NK-92 (cell line): Measurements from ENCODE around the gene RSPH10B2.
"Not testable (repeated sequence)": the region's sequence is repeated elsewhere in the genome, so short reads cannot be mapped to it uniquely, and the experiment has no call there.

Experiments used
- DNase-seq: peaks from one replicate; lab custom pipeline; 2025; ENCODE audit not compliant: unreplicated experiment; lab: John Stamatoyannopoulos, UW

Gene RSPH10B2

DNA sequence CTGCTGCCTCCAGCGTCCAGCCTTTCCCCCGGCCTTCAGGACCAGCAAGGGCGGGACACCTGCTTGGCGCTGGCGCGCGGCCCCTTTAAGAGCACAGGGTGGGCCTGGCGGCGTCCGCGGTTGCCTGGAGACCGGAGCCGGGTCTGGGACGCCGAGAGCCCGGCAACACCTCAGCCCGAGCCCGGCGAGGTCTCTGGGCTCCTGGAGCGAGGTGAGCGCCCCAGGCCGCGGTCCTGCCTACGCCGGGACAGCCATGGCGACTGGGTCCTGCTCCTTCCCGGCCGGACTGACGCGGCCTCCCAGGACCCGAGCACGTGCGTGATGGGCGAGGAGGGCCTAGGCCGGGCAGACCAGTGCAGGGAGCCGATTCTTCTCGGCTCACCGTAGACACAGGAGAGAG, at the start of gene RSPH10B2:
Gene RSPH10B2 (plus strand): TSS at position 140 of the 400 bp plus-strand sequence. CDS start 3,575 bp downstream, outside the sequence.
- not testable (repeated sequence) for DNase-seq

DNA sequence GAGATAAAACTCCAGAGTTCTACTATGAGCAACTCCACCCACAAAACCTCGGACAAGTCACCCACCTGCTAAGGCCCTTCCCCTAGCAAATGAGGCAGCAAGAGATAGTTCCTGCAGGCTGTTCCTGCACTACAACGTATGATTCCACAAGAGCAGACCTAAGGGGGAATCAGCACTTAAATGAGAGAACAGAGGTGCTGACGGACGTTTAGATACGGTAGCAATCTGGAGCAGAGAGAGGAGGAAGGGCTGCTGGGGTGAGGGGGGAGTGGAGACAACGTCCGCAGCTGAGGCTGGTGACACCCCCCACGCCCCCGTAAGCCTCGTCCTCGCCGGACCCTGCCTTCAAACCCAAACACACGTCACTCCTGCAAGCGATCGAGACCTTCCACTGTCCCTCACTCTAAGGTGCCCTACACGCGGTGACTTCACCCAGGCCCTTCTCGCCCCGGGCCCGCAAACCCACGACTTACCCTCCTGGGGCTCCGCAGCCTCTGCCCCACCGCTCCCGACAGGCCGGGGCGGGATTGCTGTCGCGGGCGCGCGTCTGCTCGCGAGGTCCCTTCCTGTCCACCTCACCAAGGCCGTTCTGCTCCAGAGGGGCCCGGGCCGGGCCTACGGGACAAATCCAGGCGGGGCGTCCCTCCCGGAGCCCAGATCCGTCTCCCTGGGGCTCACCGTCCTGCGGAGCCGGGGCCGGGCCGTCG, 47.8 kb upstream of the RSPH10B2 start:
- no peak for DNase-seq

DNA sequence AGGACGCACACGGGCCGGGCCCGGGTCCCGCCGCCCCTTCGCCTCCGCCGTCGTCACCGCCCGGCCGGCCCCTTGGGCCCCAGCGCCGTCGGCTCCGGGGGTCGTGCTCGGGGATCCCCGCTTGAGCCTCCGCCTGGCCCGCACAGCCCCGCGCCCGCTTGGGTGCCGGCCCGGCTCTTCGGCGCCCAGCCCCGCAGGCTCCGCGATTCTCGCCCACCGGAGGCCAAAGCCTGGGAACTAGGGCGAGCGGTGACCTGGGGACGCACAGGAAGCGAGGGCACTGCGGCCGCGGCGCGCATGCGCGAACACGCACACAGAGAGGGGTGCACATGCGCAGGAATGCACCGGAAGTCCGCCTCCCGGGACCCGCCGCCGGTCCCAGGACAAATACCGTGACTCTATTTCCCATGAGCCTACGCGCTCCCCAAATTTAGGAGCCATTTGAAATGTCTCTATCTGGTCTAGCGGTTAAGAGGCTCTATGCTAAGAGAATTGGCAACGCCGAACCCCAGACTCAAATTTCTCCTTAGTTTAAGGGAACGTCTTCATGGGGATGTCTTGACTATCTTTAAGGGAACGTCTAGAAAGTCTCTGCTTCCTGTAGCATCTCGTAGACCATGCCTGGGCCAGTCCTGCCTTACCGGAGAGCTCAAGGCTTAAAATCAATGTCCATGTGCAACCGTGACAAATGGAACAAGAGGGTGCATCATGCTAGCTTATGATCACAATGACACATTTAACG, 47.1 kb upstream of the RSPH10B2 start, which contains the start of gene ZNF12:
Gene ZNF12 (minus strand): TSS at position 282 of the 742 bp plus-strand sequence. CDS start 1,774 bp downstream, outside the sequence.
- peak; percentile 43 for DNase-seq

DNA sequence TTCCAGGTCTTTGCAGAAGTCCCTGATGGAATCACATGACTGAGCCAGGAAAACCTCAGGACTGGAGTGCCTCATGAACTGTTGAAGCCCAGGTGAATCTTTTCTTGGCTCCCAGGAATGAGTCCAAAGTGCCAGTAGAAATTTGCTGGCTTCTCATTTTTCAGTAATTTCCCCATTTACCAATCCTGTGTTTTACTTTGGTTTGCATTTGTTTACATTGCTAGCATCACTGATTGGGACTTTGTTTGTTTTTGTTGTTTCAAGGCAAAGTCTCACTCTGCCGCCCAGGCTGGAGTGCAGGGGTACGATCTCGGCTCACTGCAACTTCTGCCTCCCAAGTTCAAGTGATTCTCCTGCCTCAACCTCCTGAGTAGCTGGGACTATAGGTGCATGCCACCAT, 45.6 kb upstream of the RSPH10B2 start:
- no peak for DNase-seq

DNA sequence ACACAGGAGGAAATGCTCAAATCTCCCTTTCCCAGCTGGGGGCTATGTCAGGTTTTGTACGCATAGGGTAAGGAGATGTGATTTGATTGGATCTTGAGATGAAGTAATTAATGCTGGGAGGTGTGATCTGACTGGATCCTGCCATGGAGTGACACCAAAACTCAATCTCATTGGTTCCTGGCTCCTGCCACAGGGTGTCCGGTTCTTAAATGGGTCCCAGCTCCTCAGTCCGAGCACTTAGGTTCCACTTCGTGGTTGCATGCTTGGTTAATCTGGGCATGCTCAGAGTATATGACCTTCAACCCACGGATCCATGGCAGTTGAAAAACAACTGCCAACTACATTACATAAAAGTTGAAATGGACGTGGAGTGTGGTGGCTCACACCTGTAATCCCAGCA, 44.1 kb upstream of the RSPH10B2 start:
- DNase-seq, result no peak

DNA sequence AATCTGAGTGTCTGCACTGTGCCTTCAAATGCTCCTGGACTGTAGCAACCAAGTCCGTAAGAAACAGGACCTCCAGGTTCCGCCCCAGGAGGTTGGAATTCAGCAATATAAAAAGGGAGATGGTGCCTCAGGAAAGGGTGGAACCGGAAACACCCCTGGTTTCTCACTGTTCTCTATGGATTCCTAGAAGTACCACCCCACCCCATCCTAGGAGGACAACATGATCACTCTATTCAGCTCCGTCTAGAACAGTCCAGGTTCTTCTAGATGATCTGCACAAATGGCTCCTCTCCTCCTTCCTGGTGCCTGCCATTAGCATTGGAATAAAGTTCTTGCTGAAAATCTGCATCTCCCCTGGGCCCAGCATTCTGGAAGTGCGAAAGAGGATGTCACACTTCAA, 39.5 kb upstream of the RSPH10B2 start:
- no peak for DNase-seq

DNA sequence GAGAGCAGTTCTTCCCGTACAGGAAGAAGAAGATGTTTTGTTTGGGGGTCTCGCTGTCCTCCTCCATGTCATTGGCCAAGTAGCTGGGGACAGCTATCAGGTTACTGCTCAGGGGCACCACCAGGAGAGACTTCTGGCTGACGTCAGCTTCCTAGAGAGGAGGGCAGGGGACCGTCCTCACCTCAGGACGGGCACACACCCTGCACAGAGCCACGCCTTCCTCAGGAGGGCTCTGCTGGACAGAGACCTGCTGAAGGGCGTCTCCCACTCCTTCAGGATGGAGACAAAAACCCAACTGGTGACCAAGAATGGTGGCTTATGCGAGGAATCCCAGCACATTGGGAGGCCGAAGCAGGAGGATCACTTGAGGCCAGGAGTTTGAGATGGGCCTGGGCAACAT, 38.0 kb upstream of the RSPH10B2 start:
- DNase-seq, result not testable (repeated sequence)

DNA sequence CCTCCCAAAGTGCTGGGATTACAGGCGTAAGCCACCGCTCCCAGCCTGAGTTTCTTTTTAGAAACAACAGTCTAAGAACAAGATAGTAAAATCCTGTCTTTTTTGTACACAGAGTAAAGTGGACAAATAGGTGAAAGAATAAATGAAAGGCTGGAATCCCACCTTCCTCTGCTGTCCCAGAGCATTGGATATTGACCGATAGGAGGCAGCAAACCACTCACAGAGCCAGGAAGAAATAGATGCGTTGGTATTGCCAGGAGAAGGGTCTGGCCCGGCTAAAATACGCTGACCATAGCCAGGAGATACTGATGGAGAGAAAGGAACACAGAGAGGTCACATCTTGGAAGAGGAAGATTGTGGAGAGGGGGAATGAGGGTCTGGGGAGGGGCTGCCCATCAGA, 35.8 kb upstream of the RSPH10B2 start:
- DNase-seq, result no peak

DNA sequence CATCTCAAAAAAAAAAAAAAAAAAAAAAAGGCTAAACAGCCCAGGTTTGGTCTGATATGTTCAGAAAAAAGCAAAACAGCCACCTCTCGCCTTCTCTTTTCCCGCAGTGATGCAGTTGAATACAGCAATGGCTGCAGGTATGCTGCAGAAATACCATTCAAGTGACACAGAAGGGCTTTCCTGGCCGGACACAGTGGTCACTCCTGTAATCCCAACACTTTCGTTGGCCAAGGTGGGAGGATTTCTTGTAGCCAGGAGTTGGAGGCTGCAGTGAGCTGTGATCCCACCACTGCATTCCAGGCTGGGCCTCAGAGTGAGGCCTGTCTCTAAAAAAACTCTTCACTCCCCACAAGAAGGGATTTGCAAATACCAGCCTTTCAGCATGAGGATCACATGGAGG, 29.6 kb upstream of the RSPH10B2 start:
- not testable (repeated sequence) for DNase-seq

DNA sequence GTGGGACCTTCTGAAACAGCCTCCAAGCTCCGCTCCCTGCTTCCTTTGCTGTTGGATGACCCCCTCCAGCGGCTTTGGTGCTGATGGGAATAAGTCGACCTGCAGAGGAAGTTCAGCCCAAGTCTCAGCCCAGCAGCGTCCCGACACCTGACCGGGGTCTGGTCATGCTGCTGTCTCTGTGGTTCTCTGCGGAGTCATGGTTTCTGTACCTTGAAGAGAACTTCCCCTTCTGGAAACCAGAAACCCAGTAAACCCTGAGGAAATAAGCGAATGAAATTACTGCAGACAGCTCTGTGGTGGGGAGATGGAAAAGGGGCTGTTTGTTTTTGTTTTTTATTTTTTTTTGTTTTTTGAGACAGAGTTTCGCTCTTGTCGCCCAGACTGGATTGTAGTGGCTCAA, 28.9 kb upstream of the RSPH10B2 start:
- no peak for DNase-seq

DNA sequence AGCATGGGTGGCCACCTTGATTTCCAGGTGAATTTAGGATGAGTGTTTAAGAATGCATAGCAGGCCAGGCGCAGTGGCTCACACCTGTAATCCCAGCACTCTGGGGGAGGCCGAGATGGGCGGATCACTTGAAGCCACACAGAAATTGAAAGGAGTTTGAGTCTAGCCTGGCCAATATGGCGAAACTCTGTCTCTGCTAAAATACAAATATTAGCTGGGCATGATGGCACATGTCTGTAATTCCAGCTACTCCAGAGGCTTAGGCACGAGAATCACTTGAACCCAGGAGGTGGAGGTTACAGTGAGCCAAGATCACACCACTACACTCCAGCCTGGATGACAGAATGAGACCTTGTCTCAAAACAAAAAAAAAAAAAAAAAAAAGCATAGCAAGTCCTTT, 27.6 kb upstream of the RSPH10B2 start:
- not testable (repeated sequence) for DNase-seq

DNA sequence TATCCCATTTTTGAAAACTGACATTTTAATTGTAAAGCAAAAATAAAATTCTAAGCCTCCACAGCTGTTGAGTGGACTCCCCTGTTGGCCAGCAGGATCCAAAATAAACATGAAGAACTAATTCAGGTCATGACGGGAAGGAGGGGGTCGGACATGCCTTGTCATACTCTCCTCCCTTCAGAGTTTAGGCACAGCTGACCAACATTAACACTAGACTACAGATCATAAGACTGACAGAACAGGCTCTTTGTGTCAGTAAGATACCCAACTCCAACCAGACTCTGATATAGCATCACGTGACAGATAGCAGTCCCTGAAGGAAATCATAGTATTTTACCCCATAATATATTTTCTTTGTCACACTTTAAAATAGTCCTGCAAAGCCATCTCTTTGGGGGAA, 26.2 kb upstream of the RSPH10B2 start:
- DNase-seq, result no peak

DNA sequence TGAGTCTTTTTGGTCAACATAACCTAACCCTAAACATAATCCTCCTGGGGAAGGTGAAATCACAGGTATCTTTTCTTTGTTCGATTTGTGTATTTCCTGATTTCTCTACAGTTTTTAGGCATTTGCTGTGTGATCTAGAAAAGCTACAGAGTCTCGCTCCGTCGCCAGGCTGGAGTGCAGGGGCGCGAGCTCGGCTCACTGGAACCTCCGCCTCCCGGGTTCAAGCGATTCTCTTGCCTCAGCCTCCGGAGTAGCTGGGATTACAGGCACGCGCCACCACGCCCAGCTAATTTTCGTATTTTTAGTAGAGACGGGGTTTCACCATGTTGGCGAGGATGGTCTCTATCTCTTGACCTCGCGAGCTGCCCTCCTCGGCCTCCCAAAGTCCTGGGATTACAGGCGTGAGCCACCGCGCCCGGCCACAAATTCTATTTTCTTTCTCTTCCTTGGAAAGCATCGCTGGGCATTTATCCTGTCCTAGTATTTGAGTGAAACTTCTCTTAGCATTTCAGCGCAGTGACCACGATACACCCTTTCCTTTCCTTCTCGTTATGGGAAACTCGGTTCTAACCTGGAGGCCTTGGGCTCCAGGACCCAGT, 24.9 kb upstream of the RSPH10B2 start:
- not testable (repeated sequence) for DNase-seq

DNA sequence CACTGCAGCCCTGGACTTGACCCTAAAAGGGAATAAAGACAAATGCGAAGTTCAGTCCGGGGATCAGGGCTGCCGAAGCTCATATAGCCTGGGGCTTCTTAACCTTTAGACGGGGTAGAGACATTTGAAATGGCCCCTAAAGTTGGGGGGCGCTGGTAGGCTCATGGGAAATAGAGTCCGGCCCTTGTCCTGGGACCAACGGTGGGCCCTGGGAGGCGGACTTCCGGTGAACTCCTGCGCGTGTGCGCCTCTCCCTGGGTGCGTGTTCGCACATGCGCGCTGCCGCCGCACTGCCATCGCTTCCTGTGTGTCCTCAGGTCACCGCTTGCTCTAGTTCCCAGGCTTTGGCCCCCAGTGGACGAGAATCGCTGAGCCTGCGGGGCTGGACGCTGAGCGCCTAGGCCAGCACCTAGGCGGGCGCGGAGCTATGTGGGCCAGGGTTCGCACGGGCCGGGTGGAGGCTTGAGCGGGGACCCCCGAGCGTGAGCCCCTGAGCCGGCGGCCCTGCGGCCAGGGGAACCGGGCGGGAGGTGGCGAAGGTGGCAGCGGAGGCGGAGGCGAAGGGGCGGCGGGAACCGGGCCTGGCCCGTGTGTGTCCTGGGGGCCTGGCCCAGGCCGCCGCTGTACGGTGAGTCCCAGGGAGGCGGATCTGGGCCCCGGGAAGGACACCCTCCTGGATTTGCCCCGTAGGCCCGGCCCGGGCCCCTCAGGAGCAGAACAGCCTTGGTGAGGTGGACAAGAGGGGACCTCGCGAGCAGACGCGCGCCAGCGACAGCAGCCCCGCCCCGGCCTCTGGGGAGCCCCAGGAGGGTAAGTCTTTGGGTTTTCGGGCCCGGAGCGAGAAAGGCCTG, 24.2 kb upstream of the RSPH10B2 start:
- peak; percentile 20 for DNase-seq

DNA sequence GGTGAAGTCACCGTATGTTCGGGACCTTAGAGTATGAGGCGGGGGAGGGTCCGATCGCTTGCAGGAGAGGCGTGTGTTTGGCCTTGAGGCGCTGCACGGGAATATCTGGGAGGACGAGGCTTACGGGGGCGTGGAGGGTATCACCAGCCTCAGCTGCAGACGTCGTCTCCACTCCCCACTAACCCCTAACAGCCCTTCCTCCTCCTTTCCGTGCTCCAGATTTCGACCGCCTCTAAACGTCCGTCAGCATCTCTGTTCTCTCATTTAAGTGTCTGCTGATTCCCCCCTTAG, 23.6 kb upstream of the RSPH10B2 start:
- no peak for DNase-seq

DNA sequence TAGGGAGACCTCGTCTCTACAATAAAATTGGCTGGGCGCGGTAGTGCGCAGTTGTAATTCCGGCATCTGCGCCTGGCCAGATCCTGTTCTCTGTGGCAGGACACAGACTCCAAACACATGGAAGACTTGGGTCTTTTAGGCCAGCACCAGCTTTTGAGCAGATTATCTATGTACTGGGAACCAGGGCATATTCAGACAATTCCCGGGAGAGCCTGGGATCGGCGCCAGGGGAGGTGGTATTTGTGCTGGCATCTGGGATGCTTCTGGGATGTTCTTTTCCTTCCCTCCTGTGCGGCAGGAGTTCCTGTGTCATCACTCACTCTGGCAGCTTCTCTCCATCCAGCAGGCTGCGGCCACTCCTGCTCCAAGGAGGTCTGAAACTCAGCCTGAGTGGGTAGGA, 15.5 kb upstream of the RSPH10B2 start:
- DNase-seq, result not testable (repeated sequence)

DNA sequence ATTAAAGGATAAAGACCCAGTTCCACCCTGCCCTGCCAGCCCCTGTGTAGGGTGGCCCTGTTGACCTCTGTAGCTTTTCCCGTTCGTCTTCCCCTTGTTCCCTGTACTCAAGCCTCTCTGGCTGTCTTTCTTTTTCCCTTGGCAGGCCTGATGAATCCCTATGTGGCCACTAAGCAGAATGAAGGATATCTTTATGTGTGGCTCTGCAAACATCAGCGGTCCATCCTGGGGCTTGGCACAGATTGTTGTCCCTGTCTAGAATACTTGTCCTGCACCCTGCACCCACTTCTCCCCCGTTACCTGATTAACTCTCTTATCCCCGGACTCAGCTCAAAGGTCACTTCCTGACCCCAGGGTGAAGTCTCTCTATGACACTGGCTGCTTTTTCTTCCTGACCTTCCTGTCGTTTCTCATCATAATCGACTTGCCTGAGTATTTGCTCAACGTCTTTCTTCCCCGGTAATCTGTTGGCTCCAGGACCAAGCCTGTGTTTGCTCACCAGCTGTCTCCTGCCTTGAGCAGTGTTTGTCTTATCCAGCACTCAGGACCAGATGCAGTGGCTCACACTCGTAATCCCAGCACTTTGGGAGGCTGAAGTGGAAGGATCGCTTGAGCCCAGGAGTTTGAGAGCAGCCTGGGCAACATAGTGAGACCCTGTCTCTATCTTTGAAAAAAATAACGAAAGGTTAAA, 9.3 kb upstream of the RSPH10B2 start:
- not testable (repeated sequence) for DNase-seq

DNA sequence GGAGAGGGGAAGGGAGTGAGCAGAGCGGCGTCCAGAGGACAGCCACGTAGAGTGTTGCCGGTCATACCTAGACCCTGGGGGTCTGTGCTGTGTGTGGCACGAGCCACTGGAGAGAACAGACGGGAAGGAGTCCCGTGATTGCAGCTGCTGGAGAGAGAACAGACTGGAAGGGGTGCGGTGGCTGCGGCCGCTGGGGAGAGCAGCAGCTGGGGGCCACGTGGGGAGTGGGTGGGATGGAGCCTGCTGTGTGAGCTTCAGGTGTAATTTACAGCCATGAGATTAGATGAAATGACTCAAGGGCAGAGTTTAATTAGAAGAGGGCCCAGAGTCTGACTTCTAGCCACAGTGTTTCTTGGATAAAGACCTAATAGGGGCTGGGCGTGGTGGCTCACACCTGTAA, 4.6 kb upstream of the RSPH10B2 start:
- not testable (repeated sequence) for DNase-seq

DNA sequence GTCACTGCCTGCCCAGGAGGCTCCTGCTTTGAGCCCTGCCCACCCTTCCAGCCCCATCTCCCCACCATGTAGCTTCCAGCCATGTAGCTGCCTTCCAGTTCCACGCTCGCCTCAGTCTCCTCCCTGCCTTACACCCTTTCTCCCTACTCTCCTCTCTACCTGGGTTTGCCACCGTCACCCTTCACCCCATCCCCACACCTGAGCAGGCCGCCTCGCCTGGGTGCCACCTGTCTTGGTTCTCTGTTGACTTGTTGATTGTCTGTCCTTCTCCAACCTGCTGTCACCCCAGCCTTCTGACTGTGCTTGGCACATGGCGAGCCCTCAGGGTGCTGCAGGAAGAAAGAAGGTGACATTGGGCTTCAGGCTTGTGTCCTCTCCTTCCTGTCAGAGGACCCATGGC, 3.7 kb upstream of the RSPH10B2 start:
- not testable (repeated sequence) for DNase-seq

DNA sequence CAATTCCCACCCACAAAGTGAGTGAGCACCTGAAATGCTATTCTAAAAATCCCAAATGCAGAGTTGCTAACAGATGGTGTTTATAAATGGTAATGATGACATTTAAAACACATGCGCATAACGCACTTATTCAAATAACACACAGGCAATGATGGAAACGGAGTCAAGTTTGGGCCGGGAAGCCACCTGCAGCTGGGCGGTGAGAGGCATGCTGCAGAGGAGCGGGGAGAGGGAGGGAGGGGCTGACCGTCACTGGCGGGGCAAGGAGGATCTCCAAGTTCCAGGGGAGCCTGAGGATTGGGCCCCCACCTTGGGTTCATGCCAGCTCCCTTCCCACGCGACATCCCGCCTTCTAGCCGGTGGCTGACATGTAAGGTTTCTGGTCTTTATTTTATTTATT, 7.3 kb downstream of the RSPH10B2 start:
- DNase-seq, result not testable (repeated sequence)

DNA sequence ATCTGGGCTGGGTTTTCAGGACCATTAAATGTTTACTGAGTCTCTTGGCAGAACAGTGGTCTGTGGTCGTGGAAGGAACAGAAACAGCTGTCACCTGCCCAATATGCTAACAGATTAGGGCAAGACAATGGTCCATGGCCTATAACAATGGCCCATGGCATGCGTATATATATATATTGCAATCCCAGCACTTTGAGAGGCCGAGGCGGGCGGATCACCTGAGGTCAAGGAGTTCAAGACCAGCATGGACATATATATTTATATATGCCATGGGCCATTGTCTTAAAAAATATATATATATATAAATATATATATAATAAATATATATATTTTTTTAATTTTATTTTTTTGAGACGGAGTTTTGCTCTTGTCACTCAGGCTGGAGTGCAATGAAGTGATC, 27.7 kb downstream of the RSPH10B2 start:
- DNase-seq, result not testable (repeated sequence)
